ENCODE measurements around the gene AFP. TPM values are rescaled to one million over a fixed set of nuclear protein-coding genes. Genes with fewer than 3 reads are reported as not detected.

The AFP gene
- total RNA-seq, 3 donors from 2014 or later (not counting 1 experiment from before 2014, with no cell fraction given): not detected

DNA sequence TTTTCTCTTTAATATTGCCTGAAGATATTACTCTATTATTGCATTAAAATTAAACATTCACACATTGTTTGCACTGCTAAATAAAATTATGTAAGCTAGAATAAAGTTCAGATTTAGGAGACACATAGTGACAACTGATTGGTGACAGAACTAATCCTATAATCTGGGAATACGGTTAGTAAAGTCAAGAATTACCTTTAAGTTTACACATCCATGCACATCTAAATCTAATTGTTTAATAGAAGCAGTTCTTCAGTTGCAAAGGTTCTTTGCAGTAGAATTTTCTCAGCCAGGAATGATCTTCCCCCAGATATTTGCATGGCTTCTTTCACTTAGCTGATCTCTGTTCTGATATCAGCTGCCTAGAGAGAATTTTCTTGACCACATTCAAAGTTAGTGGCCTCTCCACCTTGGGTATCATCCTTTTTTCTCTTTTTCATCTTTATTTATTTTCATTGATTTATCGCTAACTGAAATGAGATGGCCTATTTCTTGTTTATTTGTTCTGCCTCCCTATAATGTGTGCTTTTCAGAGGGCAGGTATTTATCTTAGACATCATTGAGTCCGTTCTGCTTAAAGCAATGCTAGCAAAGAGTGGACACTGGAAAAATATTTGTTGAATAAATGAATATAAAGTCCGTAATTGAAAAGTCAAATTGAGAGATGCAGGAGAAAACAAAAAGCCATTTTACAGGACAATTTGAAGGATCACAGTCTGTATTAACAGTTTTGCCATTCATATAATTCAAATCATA is 12.6 kb downstream of the AFP start:
- Mint-ChIP-seq H3K36me3 (no peaks in the 10 kb centered on the region), H3K27me3 (ENCODE audit: low read depth in 2 of 2) (no peaks in the 10 kb centered on the region), H3K9me3 (peaks cover 0 to 2% of the 10 kb centered on the region in 2 donors), H3K4me1 (no peaks in the 10 kb centered on the region), H3K27ac (no peak overlapping the region), H3K4me3 (no peak overlapping the region)
- H3K27ac ChIP-seq (ENCODE audit: low read length): no peak overlapping the region
- H3K4me3 ChIP-seq (ENCODE audit: low read length): no peak overlapping the region
- H3K9me3 ChIP-seq (ENCODE audit: control insufficient read depth, insufficient read depth, low read length): no peaks in the 10 kb centered on the region
- H3K27me3 ChIP-seq (ENCODE audit: control insufficient read depth, insufficient read depth, low read length): no peaks in the 10 kb centered on the region
- TF ChIP-seq, protein P1, sequence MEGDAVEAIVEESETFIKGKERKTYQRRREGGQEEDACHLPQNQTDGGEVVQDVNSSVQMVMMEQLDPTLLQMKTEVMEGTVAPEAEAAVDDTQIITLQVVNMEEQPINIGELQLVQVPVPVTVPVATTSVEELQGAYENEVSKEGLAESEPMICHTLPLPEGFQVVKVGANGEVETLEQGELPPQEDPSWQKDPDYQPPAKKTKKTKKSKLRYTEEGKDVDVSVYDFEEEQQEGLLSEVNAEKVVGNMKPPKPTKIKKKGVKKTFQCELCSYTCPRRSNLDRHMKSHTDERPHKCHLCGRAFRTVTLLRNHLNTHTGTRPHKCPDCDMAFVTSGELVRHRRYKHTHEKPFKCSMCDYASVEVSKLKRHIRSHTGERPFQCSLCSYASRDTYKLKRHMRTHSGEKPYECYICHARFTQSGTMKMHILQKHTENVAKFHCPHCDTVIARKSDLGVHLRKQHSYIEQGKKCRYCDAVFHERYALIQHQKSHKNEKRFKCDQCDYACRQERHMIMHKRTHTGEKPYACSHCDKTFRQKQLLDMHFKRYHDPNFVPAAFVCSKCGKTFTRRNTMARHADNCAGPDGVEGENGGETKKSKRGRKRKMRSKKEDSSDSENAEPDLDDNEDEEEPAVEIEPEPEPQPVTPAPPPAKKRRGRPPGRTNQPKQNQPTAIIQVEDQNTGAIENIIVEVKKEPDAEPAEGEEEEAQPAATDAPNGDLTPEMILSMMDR (IDR thresholded peaks at IDR 0.05): no peak
- intact Hi-C loops (cut with micrococcal nuclease): no loop called here
- no peaks in the 10 kb centered on the region for H3K36me3 ChIP-seq (ENCODE audit: control insufficient read depth, insufficient read depth, low read length)
- WGBS (ENCODE audit: insufficient coverage): 87% methylated on average over 3 of the region's 4 CpGs
- no peaks in the 10 kb centered on the region for H3K4me1 ChIP-seq (ENCODE audit: control insufficient read depth, insufficient read depth, low read length)
- no peak for ATAC-seq
- no peak for DNase-seq

- H3K4me3 Mint-ChIP-seq: no peak overlapping the region
- H3K9me3 Mint-ChIP-seq: peaks cover 0 to 2% of the 10 kb centered on the region in 2 donors
- Histone ChIP-seq H3K36me3 (ENCODE audit: control insufficient read depth, insufficient read depth, low read length) (no peaks in the 10 kb centered on the region), H3K27ac (ENCODE audit: low read length) (no peak overlapping the region), H3K27me3 (ENCODE audit: control insufficient read depth, insufficient read depth, low read length) (no peaks in the 10 kb centered on the region), H3K4me3 (ENCODE audit: low read length) (no peak overlapping the region), H3K9me3 (ENCODE audit: control insufficient read depth, insufficient read depth, low read length) (no peaks in the 10 kb centered on the region), H3K4me1 (ENCODE audit: control insufficient read depth, insufficient read depth, low read length) (no peaks in the 10 kb centered on the region)
- no peak overlapping the region for H3K27ac Mint-ChIP-seq
- no peaks in the 10 kb centered on the region for H3K36me3 Mint-ChIP-seq
- ATAC-seq (no peak), DNase-seq (no peak)
- 78% methylated on average over 9 of the region's 9 CpGs for WGBS (ENCODE audit: insufficient coverage)
- no peaks in the 10 kb centered on the region for H3K4me1 Mint-ChIP-seq
- TF ChIP-seq, protein P1 (IDR thresholded peaks at IDR 0.05): no peak
- intact Hi-C loops (cut with micrococcal nuclease): no loop called here
- no peaks in the 10 kb centered on the region for H3K27me3 Mint-ChIP-seq (ENCODE audit: low read depth in 2 of 2)
Measured at GRCh38 chr4:73450398-73451004, 14.5 kb downstream of the AFP start.

DNA sequence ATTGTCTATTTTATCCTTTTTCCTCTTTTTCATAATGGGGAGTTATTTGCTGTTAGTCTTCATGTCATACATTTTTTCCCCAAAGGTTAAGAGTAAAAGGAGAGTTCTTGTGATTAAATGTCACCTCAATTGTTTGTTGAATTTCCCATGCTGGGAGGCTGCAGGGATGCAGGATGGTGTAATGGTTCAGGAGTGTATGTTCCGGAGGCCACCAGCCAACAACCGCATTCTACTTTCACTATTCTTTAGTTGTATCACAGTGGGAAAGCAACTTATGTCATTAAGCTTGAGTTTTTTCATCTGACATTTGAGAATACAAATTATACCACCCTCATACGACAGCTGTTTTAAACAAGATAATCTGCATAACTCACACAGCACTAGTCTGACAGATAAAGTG is 15.4 kb downstream of the AFP start:
- no peaks in the 10 kb centered on the region for H3K27me3 Mint-ChIP-seq (ENCODE audit: low read depth in 2 of 2)
- H3K4me3 Mint-ChIP-seq: no peak overlapping the region
- TF ChIP-seq, protein P1 (IDR thresholded peaks at IDR 0.05): no peak
- H3K9me3 Mint-ChIP-seq: peaks cover 3 to 4% of the 10 kb centered on the region in 2 donors
- 97% methylated on average over 2 of the region's 3 CpGs for WGBS (ENCODE audit: insufficient coverage)
- DNase-seq (no peak), ATAC-seq (no peak)
- no peaks in the 10 kb centered on the region for H3K36me3 Mint-ChIP-seq
- no peaks in the 10 kb centered on the region for H3K27me3 ChIP-seq (ENCODE audit: control insufficient read depth, insufficient read depth, low read length)
- no peaks in the 10 kb centered on the region for H3K4me1 Mint-ChIP-seq
- intact Hi-C loops (cut with micrococcal nuclease): no loop called here
- no peaks in the 10 kb centered on the region for H3K4me1 ChIP-seq (ENCODE audit: control insufficient read depth, insufficient read depth, low read length)
- H3K27ac Mint-ChIP-seq: no peak overlapping the region
- H3K36me3 ChIP-seq (ENCODE audit: control insufficient read depth, insufficient read depth, low read length): no peaks in the 10 kb centered on the region
- H3K9me3 ChIP-seq (ENCODE audit: control insufficient read depth, insufficient read depth, low read length): no peaks in the 10 kb centered on the region
- H3K4me3 ChIP-seq (ENCODE audit: low read length): no peak overlapping the region
- H3K27ac ChIP-seq (ENCODE audit: low read length): no peak overlapping the region

Measured in natural killer cell (primary cell).